Spinal cord (tissue), 10 donors: ENCODE results near the gene FREM2. TPM values are rescaled to one million over a fixed set of nuclear protein-coding genes. Genes with fewer than 3 reads are reported as not detected.

ENCODE experiments used
- DNase-seq, 6 donors: peaks; one replicate each; pipeline versions ENCODE4 v3.0.0 to v3.0.0-alpha.2; 2013 to 2015; ENCODE audit warnings: low spot score in 6 of 6, low read depth in 4 of 6
- H3K27ac ChIP-seq: one replicate; pipeline ENCODE4 v1.5.1; 2013; ENCODE audit warnings: low read depth, low read length, control low read depth
- H3K27me3 ChIP-seq: one replicate; pipeline ENCODE4 v1.6.1; 2013; ENCODE audit warnings: low read length; ENCODE audit not compliant: control insufficient read depth, insufficient read depth
- H3K36me3 ChIP-seq: one replicate; pipeline ENCODE4 v1.6.1; 2013; ENCODE audit warnings: low read length; ENCODE audit not compliant: control insufficient read depth, insufficient read depth
- H3K4me1 ChIP-seq: one replicate; pipeline ENCODE4 v1.6.1; 2013; ENCODE audit warnings: low read length; ENCODE audit not compliant: control insufficient read depth, insufficient read depth
- H3K4me3 ChIP-seq: one replicate; pipeline ENCODE4 v1.5.1; 2013; ENCODE audit warnings: low read depth, low read length, control low read depth
- H3K9me3 ChIP-seq: one replicate; pipeline ENCODE4 v1.6.1; 2013; ENCODE audit warnings: low read length; ENCODE audit not compliant: control insufficient read depth, insufficient read depth
- WGBS: methylation state at CpG from one replicate; pipeline ENCODE4 v1.1.5; 2013; ENCODE audit warnings: missing lambda C conversion rate; ENCODE audit not compliant: insufficient coverage; 5-methylcytosine and 5-hydroxymethylcytosine counted together
- polyA plus RNA-seq, 2 donors: library from polyadenylated mRNA; unstranded; fragments of 120-200 nt; gene quantifications; one replicate each; pipeline ENCODE4 v1.2.1, GENCODE V29; 2013; ENCODE audit not compliant: insufficient read length in 2 of 2
- total RNA-seq, 2 donors: library from RNA; depleted of rRNA in 1 of 2; stranded (reverse); fragments of 120-200 nt in 1 of 2; fragments of >200 nt in 1 of 2; gene quantifications; one replicate each; pipeline versions ENCODE4 v1.2.3 to v1.2.4, GENCODE V29; 2013 to 2014
- donor health status: healthy.

The FREM2 gene
- total and polyA plus RNA-seq, 4 donors, result 2.7 to 16.0 (median 6.4) TPM

DNA sequence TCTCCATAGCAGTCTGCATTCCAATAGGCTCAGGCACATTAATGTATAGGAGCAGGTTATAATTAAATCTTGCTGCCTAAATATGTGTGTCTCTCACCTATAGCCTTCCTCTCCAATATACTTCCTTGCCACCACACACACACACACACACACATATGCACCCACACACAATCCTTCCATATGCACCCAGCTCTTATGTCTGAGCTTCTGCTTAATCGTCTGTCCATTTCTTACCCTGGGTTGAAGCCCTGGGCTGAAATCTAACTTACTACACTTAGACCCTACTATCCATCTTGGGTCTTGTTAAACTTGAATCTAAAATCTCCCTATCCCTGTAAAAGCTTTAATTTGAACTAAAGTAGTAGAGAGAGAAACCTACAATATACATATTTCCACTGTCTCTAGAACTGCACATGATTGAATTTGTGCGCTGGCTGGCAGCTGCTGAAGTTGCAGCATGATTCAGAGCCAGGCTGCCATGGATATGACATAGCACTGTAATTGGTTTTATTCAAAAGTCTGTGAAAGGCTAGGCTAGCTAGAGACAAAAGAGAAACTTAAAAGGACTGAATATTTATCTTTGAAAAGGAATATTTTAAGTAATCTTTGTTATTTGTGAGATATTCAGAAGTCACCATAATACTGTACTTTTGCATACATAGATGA lies 25.7 kb upstream of the FREM2 start:
- peaks cover 2% of the 10 kb centered on the region for H3K4me1 ChIP-seq
- H3K27ac ChIP-seq, result no peak overlapping the region
- no peaks in the 10 kb centered on the region for H3K36me3 ChIP-seq
- DNase-seq, result peak in 2 of 6 donors; percentile 64 to 69
- no peak overlapping the region for H3K4me3 ChIP-seq
- no peaks in the 10 kb centered on the region for H3K27me3 ChIP-seq
- 52% methylated on average over 2 of the region's 2 CpGs for WGBS
- H3K9me3 ChIP-seq, result no peaks in the 10 kb centered on the region

DNA sequence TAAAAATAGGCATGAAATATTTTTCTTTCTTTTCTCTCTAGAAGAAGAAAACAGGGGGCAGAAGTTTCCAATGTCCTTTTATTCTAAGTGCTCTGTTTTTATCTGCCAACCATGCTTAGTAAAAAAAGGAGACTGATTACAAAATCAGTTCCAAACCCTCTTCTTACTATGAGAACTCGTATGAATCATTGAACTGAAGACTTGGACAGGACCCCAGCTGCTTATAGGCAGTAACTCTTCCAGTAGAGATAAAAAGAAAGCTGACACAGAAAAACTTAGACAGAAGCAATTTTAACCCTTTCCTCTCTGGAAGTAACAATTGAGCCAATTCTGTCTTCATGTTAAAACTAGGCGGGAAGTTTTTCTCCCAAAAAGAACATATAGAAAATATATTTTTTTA lies 24.5 kb upstream of the FREM2 start:
- Histone ChIP-seq H3K27ac (no peak overlapping the region), H3K27me3 (no peaks in the 10 kb centered on the region), H3K9me3 (no peaks in the 10 kb centered on the region), H3K4me3 (no peak overlapping the region), H3K4me1 (peaks cover 2% of the 10 kb centered on the region), H3K36me3 (no peaks in the 10 kb centered on the region)
- DNase-seq, result peak in 3 of 6 donors; percentile 12 to 65 (median 61)
- WGBS, result no CpG with 5 or more reads among the region's 2 CpGs

DNA sequence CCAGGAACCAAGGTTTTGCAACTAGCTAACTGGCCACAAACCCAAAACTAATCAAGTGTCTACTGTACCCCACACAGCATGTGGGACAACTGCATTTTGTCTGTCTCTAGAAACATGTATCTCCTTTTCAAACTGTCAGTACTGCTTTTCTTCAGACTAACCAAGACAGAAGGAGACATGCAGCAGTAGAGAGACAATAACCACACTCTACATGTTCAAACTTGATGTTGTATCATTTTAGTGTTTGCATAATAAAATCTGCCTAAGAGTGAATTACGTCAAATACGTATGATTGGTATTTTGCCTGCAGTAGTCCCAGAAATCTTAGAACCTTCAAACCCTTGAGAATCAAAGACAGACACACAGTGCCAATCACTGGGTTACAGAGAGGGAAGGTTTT lies 22.0 kb upstream of the FREM2 start:
- no peaks in the 10 kb centered on the region for H3K36me3 ChIP-seq
- no peak overlapping the region for H3K27ac ChIP-seq
- peaks cover 2% of the 10 kb centered on the region for H3K4me1 ChIP-seq
- no peaks in the 10 kb centered on the region for H3K27me3 ChIP-seq
- DNase-seq, result no peak
- no CpG with 5 or more reads among the region's 2 CpGs for WGBS
- H3K9me3 ChIP-seq, result no peaks in the 10 kb centered on the region
- H3K4me3 ChIP-seq, result no peak overlapping the region

DNA sequence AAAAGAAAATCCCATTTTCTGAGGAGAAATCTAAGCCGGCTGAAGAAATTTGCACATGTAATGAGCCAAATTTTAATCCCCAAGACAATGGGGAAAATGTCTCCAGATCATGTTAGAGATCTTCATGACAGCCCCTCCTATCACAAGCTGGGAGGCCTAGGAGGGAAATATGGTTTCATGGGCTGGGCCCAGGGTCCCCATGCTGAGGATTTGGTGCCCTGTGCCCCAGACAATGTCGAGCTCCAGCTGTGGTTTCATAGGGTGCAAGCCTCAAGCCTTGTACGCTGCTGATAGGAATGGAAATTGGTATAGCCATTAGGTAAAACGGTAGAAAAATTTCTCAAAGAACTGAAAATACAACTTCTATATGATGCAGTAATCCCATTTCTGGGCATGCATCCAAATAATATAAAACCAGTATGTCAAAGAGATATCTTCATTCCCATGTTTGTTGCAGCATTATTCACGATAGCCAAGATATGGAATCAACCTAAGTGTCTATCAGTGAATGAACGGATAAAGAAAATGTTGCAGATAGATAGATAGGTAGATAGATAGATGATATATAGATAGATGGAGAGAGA lies 19.3 kb upstream of the FREM2 start:
- Histone ChIP-seq H3K27me3 (no peaks in the 10 kb centered on the region), H3K4me3 (no peak overlapping the region), H3K4me1 (no peaks in the 10 kb centered on the region), H3K9me3 (no peaks in the 10 kb centered on the region), H3K36me3 (no peaks in the 10 kb centered on the region), H3K27ac (no peak overlapping the region)
- 60% methylated on average over 1 of the region's 6 CpGs for WGBS
- DNase-seq, result no peak

DNA sequence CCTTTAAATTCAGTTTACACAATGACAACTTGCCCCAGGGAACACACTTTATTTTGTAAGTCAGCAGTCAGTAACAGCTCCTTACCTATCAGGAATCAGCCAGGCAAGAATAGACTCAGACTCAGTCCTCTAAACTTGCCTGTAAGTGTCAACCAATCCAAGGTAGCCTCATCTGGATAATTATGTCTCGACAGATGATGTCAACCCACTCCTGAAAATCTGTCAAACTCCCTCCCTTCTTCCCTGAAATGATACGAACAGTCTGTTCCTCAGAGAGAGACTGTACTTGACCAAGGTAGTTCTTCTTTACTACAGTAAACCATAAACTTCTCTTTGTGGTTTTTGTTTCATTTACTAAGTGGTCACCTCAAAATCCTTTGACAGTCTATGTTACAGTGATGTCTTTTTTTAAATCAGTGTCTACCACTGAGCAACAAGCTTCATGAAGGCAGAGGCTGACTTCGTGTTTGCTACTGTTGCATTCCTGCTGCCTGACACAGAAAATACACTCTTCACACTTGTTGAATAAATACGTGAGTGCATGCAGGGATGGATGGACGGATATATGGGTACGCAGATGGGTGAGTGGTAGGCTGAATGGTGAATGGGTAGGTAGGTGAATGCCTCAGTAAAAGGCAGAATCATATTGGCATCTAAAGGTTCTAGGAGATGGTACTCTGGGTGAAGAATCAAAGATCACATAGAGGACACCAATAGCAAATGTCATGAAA lies 17.5 kb upstream of the FREM2 start:
- 93% methylated on average over 2 of the region's 6 CpGs for WGBS
- H3K9me3 ChIP-seq, result no peaks in the 10 kb centered on the region

DNA sequence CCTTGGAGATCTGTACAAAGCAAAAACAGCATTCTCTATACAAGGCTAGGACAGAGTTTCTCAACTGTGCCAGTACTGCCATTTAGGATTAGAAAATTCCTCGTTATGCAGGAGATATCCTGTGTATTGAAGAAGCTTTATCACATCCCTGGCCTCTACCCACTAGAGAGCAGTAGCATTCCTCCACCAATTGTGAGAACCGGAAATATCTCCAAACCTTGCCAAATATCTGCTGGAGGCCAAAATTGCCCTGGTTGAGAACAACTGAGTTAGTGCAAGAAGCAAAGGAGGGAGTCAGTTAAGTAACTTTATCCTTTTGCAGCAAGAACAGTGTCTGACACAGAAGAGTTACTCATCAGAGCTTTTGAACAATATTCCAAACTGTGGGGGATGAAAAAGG lies 16.2 kb upstream of the FREM2 start:
- no peak overlapping the region for H3K4me3 ChIP-seq
- H3K27me3 ChIP-seq, result no peaks in the 10 kb centered on the region
- WGBS, result no CpG with 5 or more reads among the region's 2 CpGs
- no peak overlapping the region for H3K27ac ChIP-seq
- H3K9me3 ChIP-seq, result no peaks in the 10 kb centered on the region
- DNase-seq, result peak in 1 of 6 donors; percentile 25
- H3K4me1 ChIP-seq, result no peaks in the 10 kb centered on the region
- H3K36me3 ChIP-seq, result no peaks in the 10 kb centered on the region

More for the DNA sequence above, 17.5 kb upstream of the FREM2 start:
- Histone ChIP-seq H3K4me3 (no peak overlapping the region), H3K4me1 (no peaks in the 10 kb centered on the region), H3K27ac (no peak overlapping the region), H3K36me3 (no peaks in the 10 kb centered on the region), H3K27me3 (no peaks in the 10 kb centered on the region)
- no peak for DNase-seq

DNA sequence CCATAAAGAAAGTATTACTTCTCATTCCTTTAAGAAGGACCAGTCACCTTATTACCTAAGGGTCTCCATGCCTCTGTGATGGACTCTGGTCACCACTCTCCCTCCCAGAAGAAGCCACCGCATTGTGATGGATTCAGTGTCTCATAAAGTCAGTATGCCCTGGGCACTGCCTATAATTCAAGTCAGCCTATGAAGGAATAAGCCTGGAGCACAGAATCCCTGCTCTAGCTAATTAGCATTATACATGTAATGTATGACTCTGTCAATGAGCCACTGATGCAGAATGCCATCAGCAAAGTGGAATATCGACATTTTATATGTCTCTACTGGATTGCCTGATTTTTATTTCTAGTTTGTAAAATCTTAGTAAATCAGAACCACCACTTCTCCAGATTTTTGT lies 14.9 kb upstream of the FREM2 start:
- Histone ChIP-seq H3K27ac (no peak overlapping the region), H3K36me3 (no peaks in the 10 kb centered on the region), H3K4me1 (no peaks in the 10 kb centered on the region), H3K27me3 (no peaks in the 10 kb centered on the region), H3K4me3 (no peak overlapping the region), H3K9me3 (no peaks in the 10 kb centered on the region)
- no CpG with 5 or more reads among the region's 2 CpGs for WGBS
- peak in 1 of 6 donors; percentile 34 for DNase-seq

DNA sequence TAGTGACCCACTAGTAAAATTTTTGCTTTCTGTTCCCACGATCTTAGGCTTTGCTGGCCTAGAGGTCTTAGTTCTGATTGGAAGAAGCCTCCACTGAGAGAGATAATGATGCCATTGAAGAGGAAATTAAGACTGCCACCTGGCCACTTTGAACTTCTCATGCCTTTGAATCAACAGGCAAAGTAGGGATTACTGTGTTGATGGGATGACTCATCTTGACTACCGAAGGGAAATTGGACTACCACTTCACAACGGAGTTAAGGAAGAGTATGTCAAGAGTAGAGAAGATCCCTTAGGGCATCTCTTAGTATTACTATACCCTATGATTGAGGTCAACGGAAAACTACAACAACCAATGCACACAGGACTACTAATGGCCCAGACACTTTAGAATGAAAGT lies 12.7 kb upstream of the FREM2 start:
- 100% methylated on average over 1 of the region's 4 CpGs for WGBS
- Histone ChIP-seq H3K4me3 (no peak overlapping the region), H3K4me1 (no peaks in the 10 kb centered on the region), H3K27me3 (no peaks in the 10 kb centered on the region), H3K36me3 (no peaks in the 10 kb centered on the region), H3K27ac (no peak overlapping the region), H3K9me3 (no peaks in the 10 kb centered on the region)
- DNase-seq, result no peak

DNA sequence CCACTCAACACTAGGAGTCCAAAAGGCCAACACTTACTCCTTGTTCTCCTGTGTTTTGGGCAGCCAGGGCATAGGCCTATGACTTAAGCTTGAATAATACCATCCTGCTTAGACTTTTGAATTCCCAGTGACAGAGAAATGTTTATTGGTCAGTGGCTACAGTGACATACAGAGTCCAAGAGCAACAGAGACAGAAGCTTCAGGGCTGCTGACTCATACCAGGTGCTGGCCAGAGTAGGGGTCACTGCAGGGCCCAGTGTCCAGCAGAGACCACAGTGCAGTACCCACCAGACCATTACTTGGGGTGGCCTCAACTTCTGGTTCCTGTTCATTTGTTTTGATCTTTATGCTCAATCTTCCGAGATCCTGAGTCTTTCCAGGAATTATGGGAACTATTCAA lies 6.0 kb upstream of the FREM2 start:
- H3K27me3 ChIP-seq, result peaks cover 5% of the 10 kb centered on the region
- no peak for DNase-seq
- no peaks in the 10 kb centered on the region for H3K36me3 ChIP-seq
- no peaks in the 10 kb centered on the region for H3K4me1 ChIP-seq
- no CpG with 5 or more reads among the region's 1 CpG for WGBS
- H3K9me3 ChIP-seq, result no peaks in the 10 kb centered on the region
- H3K27ac ChIP-seq, result no peak overlapping the region
- H3K4me3 ChIP-seq, result no peak overlapping the region

DNA sequence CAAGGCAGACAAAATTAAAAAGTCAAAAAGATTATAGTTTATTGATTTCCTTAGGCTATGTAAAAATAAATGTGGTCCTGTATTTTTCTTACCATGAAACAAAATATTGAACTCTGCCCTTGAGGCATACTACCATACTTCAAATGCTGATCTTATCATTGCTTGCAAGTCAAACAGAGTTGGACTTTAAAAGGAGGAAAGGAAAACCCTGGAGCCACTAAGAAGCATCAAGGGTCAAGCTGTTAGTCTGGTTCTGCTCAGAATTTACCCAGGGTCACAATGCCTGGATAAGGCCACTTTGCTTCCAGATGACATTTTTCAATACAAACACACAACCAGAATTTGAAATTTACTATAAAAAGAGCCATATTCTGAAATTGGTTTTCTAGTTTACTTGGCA lies 2.2 kb upstream of the FREM2 start:
- peaks cover 2% of the 10 kb centered on the region for H3K9me3 ChIP-seq
- H3K4me3 ChIP-seq, result no peak overlapping the region
- H3K4me1 ChIP-seq, result peaks cover 28% of the 10 kb centered on the region
- H3K27me3 ChIP-seq, result peaks cover 27% of the 10 kb centered on the region
- H3K27ac ChIP-seq, result no peak overlapping the region
- H3K36me3 ChIP-seq, result no peaks in the 10 kb centered on the region
- DNase-seq, result no peak
